COLO829 (cell line): ENCODE measurements around the gene PUS1.
"Not testable (repeated sequence)": the region's sequence is repeated elsewhere in the genome, so short reads cannot be mapped to it uniquely, and the experiment has no call there.

Experiments used
- DNase-seq: peaks from one replicate; pipeline ENCODE4 v3.0.0; 2012; ENCODE audit warnings: low spot score

PUS1 gene

GRCh38 chr12:131928711-131929580 lies at the start of gene PUS1:
Gene PUS1 (plus strand): TSS chr12:131929276. CDS start chr12:131929723, 447 bp downstream.
- DNase-seq, result peak; percentile 95

GRCh38 chr12:131882804-131883520 lies 46.1 kb upstream of the PUS1 start:
- no peak for DNase-seq

GRCh38 chr12:131883521-131883900 lies 45.6 kb upstream of the PUS1 start:
- DNase-seq, result no peak

GRCh38 chr12:131885076-131885475 lies 44.0 kb upstream of the PUS1 start:
- not testable (repeated sequence) for DNase-seq

- no peak for DNase-seq
Observed at GRCh38 chr12:131885543-131886057, 43.5 kb upstream of the PUS1 start.

- DNase-seq, result not testable (repeated sequence)
Observed at GRCh38 chr12:131891722-131892121, 37.4 kb upstream of the PUS1 start.

- no peak for DNase-seq
Observed at GRCh38 chr12:131892711-131893604, 36.1 kb upstream of the PUS1 start.

- no peak for DNase-seq
Observed at GRCh38 chr12:131893605-131894312, 35.3 kb upstream of the PUS1 start.

GRCh38 chr12:131894313-131894860 lies 34.7 kb upstream of the PUS1 start, which contains the start of gene ULK1:
Gene ULK1 (plus strand): TSS chr12:131894622. CDS start chr12:131895002, 380 bp downstream.
- DNase-seq, result peak; percentile 99

- DNase-seq, result no peak
Observed at GRCh38 chr12:131894981-131895639, 34.0 kb upstream of the PUS1 start.

- no peak for DNase-seq
Observed at GRCh38 chr12:131895640-131896079, 33.4 kb upstream of the PUS1 start.

GRCh38 chr12:131896080-131896810 lies 32.8 kb upstream of the PUS1 start:
- DNase-seq, result peak; percentile 70

GRCh38 chr12:131896811-131897270 lies 32.2 kb upstream of the PUS1 start:
- no peak for DNase-seq

GRCh38 chr12:131897276-131897675 lies 31.8 kb upstream of the PUS1 start:
- DNase-seq, result no peak

GRCh38 chr12:131897875-131898274 lies 31.2 kb upstream of the PUS1 start:
- no peak for DNase-seq

- DNase-seq, result no peak
Observed at GRCh38 chr12:131900397-131900796, 28.7 kb upstream of the PUS1 start.

- no peak for DNase-seq
Observed at GRCh38 chr12:131901431-131902331, 27.4 kb upstream of the PUS1 start.
